Glutamatergic neuron (in vitro differentiated cells): ENCODE results near the gene FAM210A. TPM values are rescaled to one million over a fixed set of nuclear protein-coding genes. Genes with fewer than 3 reads are reported as not detected.

Experiments used
- DNase-seq: peaks from one replicate; pipeline ENCODE4 v3.0.0; 2022
- H3K27ac Mint-ChIP-seq: one replicate; pipeline ENCODE4 v1.8.0; 2020; ENCODE audit warnings: mild to moderate bottlenecking, mixed read lengths, inconsistent platforms; ENCODE audit not compliant: unreplicated experiment
- H3K27me3 Mint-ChIP-seq: one replicate; pipeline ENCODE4 v1.8.0; 2020; ENCODE audit warnings: mild to moderate bottlenecking, moderate library complexity, mixed read lengths, inconsistent platforms; ENCODE audit not compliant: unreplicated experiment
- H3K36me3 Mint-ChIP-seq: one replicate; pipeline ENCODE4 v1.8.0; 2020; ENCODE audit warnings: mild to moderate bottlenecking, mixed read lengths, inconsistent platforms; ENCODE audit not compliant: unreplicated experiment
- H3K4me1 Mint-ChIP-seq: one replicate; pipeline ENCODE4 v1.8.0; 2020; ENCODE audit warnings: mild to moderate bottlenecking, low read depth, mixed read lengths, inconsistent platforms; ENCODE audit not compliant: unreplicated experiment
- H3K4me3 Mint-ChIP-seq: one replicate; pipeline ENCODE4 v1.8.0; 2020; ENCODE audit warnings: mild to moderate bottlenecking, mixed read lengths, inconsistent platforms; ENCODE audit not compliant: unreplicated experiment
- H3K9me3 Mint-ChIP-seq: one replicate; pipeline ENCODE4 v1.8.0; 2020; ENCODE audit warnings: mild to moderate bottlenecking, moderate library complexity, mixed read lengths, inconsistent platforms; ENCODE audit not compliant: unreplicated experiment
- CTCF ChIP-seq: fragments of 200-600 bp; sonication (generic); IDR thresholded peaks from one replicate; pipeline ENCODE4 v1.5.0; 2021; ENCODE audit not compliant: partially characterized antibody, unreplicated experiment
- total RNA-seq: library from RNA; stranded (reverse); fragmentation: NEBNext Ultra II Directional; extraction: Animal tissue kit (Norgen Biotek cat#: 25700); gene quantifications from one replicate; pipeline ENCODE4 v1.2.1, GENCODE V29; 2021; ENCODE audit not compliant: unreplicated experiment

Gene FAM210A
- total RNA-seq, 1 donor from 2014 or later: 7.9 TPM

DNA sequence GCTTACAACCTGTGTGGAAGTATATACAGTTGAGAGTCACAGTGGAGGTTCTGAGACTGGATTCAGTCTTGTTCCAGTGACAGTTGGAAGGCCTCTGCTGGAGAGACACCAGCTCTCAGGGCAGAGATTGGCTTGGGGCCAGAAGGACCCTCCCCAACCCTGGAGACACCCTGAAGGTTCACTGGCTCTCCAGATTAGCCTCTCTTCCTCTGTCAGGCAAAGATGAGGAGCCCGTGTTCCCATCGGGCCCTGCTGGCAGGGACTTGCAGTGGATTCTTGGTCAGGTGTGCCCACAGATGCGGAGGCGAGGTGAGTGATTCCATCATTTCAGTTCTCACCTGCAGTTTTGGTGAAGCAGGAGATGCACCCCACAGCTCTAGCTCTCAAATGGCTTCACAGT is 78.6 kb downstream of the FAM210A start:
- Mint-ChIP-seq H3K4me1 (peaks cover 3% of the 10 kb centered on the region), H3K36me3 (no peaks in the 10 kb centered on the region), H3K27me3 (no peaks in the 10 kb centered on the region), H3K27ac (no peak overlapping the region), H3K4me3 (no peak overlapping the region), H3K9me3 (no peaks in the 10 kb centered on the region)
- no peak for TF ChIP-seq CTCF
- no peak for DNase-seq

- no peak for TF ChIP-seq CTCF
- no peaks in the 10 kb centered on the region for H3K27me3 Mint-ChIP-seq
- no peaks in the 10 kb centered on the region for H3K9me3 Mint-ChIP-seq
- H3K4me1 Mint-ChIP-seq: peaks cover 1% of the 10 kb centered on the region
- no peak for DNase-seq
- no peak overlapping the region for H3K4me3 Mint-ChIP-seq
- H3K27ac Mint-ChIP-seq: no peak overlapping the region
- no peaks in the 10 kb centered on the region for H3K36me3 Mint-ChIP-seq
Observed at GRCh38 chr18:13646633-13647032, 79.7 kb downstream of the FAM210A start.

DNA sequence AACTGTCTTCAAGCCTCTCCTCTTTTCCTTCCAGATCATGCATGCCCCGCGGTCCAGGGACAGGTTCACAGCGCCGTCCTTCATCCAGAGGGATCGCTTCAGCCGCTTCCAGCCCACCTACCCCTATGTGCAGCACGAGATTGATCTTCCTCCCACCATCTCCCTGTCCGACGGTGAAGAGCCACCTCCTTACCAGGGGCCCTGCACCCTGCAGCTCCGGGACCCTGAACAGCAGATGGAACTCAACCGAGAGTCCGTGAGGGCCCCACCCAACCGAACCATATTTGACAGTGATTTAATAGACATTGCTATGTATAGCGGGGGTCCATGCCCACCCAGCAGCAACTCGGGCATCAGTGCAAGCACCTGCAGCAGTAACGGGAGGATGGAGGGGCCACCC is 81.3 kb downstream of the FAM210A start:
- H3K9me3 Mint-ChIP-seq: peaks cover 5% of the 10 kb centered on the region
- no peak overlapping the region for H3K4me3 Mint-ChIP-seq
- H3K4me1 Mint-ChIP-seq: peaks cover 3% of the 10 kb centered on the region

DNA sequence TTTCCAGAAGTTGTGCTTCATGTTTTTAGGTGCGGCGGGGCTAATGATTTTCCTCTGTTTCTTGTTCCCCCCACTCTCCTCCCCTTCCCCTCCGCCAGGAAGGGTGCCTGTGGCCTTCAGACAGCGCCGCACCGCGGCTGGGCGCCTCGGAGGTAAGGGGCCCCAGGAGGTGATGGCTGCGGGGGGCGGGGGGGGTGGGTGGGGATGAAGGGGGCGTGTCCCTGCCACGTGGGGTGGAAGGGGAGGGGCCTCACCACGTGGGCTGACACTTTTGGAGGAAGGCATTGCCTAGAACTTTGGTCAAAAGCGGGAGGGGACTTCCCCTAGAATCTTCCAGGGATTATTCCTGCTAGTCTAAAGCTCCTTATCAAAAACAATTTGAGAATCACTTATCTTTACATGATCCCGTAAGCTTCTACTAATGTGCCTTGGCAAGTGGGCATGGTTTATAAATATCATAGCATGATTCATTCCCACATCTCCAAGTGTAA is 83.1 kb downstream of the FAM210A start:
- Mint-ChIP-seq H3K27ac (no peak overlapping the region), H3K27me3 (peaks cover 7% of the 10 kb centered on the region)
- DNase-seq: no peak

More for the DNA sequence above, 81.3 kb downstream of the FAM210A start:
- H3K27ac Mint-ChIP-seq: no peak overlapping the region
- H3K27me3 Mint-ChIP-seq: peaks cover 7% of the 10 kb centered on the region
- peaks cover 6% of the 10 kb centered on the region for H3K36me3 Mint-ChIP-seq
- no peak for TF ChIP-seq CTCF
- no peak for DNase-seq

GRCh38 chr18:13642440-13642827 is 83.9 kb downstream of the FAM210A start:
- no peak overlapping the region for H3K27ac Mint-ChIP-seq
- peaks cover 6% of the 10 kb centered on the region for H3K36me3 Mint-ChIP-seq
- DNase-seq: no peak
- H3K9me3 Mint-ChIP-seq: peaks cover 5% of the 10 kb centered on the region
- peak overlapping the region; percentile 52 for H3K4me3 Mint-ChIP-seq
- H3K4me1 Mint-ChIP-seq: peaks cover 3% of the 10 kb centered on the region
- no peak for TF ChIP-seq CTCF
- H3K27me3 Mint-ChIP-seq: peaks cover 7% of the 10 kb centered on the region

More for the DNA sequence above, 83.1 kb downstream of the FAM210A start:
- H3K9me3 Mint-ChIP-seq: peaks cover 5% of the 10 kb centered on the region
- no peak overlapping the region for H3K4me3 Mint-ChIP-seq
- no peak for TF ChIP-seq CTCF
- H3K36me3 Mint-ChIP-seq: peaks cover 6% of the 10 kb centered on the region
- H3K4me1 Mint-ChIP-seq: peaks cover 3% of the 10 kb centered on the region
